B cell (primary cell): Measurements from ENCODE around the gene ZNF23.

Experiments used
- CTCF ChIP-seq: fragments of 200-600 bp; IDR thresholded peaks from one replicate; pipeline ENCODE4 v1.8.0; 2022; ENCODE audit warnings: antibody characterized with exemption, mild to moderate bottlenecking
- EZH2 ChIP-seq: IDR thresholded peaks from 2 replicates; pipeline ENCODE4 v1.6.1; 2012; ENCODE audit warnings: borderline replicate concordance, low read depth, mild to moderate bottlenecking, moderate library complexity, low read length; ENCODE audit not compliant: insufficient read depth, poor library complexity, severe bottlenecking

DNA sequence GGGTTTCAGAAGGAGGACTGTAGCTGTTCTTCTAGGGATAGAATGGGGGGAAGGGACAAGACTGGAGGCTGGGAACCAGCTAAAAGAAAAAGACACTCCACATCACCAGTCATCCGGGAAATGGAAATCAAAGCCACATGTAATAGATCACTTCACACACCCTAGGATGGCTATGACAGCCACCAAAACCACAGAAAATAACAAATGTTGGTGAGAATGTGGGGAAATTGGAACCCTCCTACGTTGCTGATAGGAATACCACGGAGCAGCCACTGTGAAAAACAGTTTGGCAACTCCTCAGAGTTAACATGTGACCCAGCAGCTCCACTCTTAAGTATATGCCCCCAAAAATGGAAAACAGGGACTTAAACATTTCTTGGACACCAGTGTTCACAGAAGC, 22.5 kb downstream of the ZNF23 start:
- TF ChIP-seq CTCF (no peak), EZH2 (no peak)
